Choroid plexus epithelial cell (primary cell): Measurements from ENCODE around the gene CDK6.

Source experiments
- DNase-seq: peaks from one replicate; pipeline ENCODE4 v3.0.0-alpha.2; 2010; ENCODE audit warnings: low read depth
- H3K4me3 ChIP-seq: 2 replicates; pipeline ENCODE4 v1.5.1; 2011; ENCODE audit warnings: low read depth, mild to moderate bottlenecking, control low read depth, low read length, moderate library complexity
- TF ChIP-seq, protein P1 (sequence below): conservative IDR thresholded peaks from 2 replicates; pipeline ENCODE4 v1.5.1; 2011; ENCODE audit warnings: low read depth, mild to moderate bottlenecking, control low read depth, inconsistent platforms, low read length, moderate library complexity

Gene CDK6

DNA sequence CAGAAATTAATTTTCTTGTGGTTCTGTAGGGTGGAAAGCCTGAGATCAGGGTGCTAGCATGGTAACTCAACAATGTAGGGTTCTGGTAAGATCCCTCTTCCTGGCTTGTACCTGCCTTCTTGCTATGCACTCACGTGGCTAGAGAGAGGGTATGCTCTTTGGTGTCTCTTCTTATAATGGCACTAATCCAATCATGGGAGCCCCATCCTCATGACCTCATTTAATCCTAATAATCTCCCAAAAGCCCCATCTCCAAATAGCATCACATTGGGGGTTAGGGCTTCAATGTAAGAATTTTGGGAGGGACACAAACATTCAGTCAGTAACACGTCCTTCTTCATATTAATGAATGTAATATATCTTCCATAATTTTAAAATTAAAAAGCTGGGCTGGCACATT, 206.6 kb downstream of the CDK6 start:
- TF ChIP-seq, protein P1, sequence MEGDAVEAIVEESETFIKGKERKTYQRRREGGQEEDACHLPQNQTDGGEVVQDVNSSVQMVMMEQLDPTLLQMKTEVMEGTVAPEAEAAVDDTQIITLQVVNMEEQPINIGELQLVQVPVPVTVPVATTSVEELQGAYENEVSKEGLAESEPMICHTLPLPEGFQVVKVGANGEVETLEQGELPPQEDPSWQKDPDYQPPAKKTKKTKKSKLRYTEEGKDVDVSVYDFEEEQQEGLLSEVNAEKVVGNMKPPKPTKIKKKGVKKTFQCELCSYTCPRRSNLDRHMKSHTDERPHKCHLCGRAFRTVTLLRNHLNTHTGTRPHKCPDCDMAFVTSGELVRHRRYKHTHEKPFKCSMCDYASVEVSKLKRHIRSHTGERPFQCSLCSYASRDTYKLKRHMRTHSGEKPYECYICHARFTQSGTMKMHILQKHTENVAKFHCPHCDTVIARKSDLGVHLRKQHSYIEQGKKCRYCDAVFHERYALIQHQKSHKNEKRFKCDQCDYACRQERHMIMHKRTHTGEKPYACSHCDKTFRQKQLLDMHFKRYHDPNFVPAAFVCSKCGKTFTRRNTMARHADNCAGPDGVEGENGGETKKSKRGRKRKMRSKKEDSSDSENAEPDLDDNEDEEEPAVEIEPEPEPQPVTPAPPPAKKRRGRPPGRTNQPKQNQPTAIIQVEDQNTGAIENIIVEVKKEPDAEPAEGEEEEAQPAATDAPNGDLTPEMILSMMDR: no peak
- DNase-seq: no peak
- no peak overlapping the region for H3K4me3 ChIP-seq

DNA sequence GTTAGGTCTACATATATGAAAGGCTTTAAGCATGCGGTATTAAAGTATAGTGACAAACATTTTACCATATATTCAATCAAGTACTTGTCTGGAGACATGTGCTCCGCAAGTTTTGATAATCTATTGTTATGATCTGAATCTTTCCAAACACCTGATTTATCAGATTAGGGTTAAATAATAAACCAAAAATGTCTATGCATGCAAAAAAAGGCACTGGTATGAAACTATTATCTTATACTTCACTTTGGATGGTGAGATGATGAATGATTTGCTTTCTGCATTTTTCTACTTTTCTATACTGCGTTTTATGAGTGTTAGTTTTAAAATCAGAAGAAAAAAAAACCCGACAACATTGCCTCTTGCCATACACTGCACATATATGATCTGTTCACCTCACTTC, 208.4 kb downstream of the CDK6 start:
- TF ChIP-seq, protein P1: no peak

DNA sequence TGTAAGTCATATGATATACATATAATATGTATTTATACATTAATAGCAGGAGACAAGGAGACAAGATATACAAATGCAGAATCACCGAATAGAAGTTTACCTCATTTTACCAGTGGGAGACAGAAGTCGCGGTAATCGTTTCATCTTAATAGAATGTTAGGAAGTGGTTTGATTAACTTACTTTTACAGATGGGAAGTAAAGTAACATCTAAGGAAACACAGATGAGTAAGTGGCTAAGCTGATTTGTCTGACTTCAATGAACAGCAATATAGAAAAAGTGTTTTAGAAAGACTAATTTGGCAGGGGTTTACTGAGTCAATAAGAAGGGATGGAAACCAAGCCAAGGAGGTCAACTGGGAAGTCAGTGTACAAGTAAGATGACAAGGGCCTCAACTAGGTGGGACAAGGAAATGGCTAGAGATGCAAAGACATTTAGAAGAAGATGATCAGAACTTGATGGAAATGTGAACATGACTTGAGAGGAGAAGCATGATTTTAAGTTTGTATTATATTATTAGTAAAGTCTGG, 210.0 kb downstream of the CDK6 start:
- no peak overlapping the region for H3K4me3 ChIP-seq
- TF ChIP-seq, protein P1: no peak
- DNase-seq: no peak

More for the DNA sequence above, 208.4 kb downstream of the CDK6 start:
- DNase-seq: no peak
- H3K4me3 ChIP-seq: no peak overlapping the region

DNA sequence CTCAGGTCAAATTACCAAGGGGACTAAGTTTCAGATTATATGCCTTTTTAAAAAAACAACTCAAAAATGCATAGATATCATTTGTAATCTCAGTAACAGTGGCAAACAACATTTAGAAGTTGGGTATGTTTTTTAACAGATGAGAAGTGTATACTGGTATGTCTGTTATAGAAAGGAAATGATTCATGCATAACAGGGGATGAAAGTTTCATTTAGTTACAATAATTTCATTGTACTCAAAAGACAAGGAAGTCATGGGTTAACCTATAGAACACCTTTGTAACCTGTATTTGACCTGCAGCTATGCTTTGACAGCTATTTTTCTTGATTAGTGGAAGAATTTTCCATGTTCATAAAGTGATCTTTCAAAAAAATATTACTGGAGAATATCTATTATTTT, 210.8 kb downstream of the CDK6 start:
- TF ChIP-seq, protein P1: no peak
- H3K4me3 ChIP-seq: no peak overlapping the region
- DNase-seq: no peak

DNA sequence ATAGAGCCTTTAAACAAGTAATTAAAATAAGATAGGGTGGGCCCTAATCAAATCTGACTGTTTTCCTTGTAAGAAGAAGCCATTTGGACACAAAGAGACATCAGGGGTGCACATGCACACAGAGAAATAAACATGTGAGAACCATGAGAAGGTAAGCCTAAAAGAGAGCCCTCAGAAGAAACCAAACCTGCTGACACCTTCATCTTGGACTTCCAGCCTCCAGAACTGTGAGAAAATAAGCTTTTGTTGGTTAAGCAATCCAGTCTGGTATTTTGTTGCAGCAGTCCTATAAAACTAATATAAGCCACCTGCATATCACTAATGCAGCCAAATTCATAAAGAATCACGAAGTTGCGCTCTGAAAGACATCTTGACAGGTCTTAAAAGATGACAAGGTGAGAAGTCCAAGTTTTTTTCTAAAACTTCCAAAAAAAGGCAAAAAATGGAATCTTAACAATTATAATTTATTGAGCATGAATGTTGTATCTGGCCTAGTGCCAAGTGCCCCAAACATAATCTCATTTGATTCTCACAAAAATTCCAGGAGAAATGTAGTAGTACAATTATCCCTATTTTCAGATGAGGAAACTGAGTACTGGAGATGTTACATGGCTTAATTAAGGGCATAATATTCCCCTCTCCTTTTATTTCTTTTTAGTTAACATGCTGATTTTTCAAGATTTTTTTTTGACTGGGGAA, 211.9 kb downstream of the CDK6 start:
- no peak overlapping the region for H3K4me3 ChIP-seq
- no peak for DNase-seq
- TF ChIP-seq, protein P1: no peak

DNA sequence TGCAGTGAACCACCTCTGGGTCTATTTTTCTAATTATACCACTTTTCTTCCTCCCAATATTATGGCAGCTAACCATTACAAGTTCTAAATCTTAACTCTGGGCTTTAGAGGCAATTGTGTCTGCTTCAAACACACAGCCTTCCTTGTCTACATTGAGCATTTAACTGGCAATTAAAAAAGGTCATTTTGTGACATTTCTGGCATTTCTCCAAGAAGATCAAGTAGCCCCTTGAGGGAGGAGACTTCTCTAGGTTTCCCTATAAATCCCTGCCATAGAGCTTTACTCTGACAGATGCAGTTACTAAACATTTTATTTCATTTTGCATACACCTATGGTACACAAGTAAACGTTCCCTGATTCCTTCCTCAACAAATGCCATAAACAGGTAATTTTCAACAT, 212.8 kb downstream of the CDK6 start:
- DNase-seq: no peak
- TF ChIP-seq, protein P1: no peak
- H3K4me3 ChIP-seq: no peak overlapping the region

DNA sequence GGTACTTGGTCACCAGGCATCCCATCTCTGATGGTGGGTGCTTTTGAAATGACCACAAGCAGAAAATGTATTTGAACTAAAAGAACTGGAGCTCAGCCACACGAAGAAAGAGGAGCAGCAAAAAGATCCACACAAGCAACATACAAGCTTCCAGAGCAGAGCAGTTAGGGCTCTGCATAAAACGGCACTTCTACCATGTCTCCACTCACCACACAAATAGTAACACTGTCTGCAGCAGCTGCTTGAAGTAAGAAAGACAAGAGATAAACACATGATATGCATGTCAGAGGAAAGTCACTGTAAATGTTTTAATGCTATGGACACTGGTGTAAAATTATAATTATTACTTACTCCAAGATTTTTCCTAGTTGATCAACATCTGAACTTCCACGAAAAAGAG, 213.7 kb downstream of the CDK6 start:
- TF ChIP-seq, protein P1: no peak
- no peak for DNase-seq
- H3K4me3 ChIP-seq: no peak overlapping the region
